HG03457 (cell line): ENCODE data around the gene STX1A.
"Not testable (repeated sequence)": the region's sequence is repeated elsewhere in the genome, so short reads cannot be mapped to it uniquely, and the experiment has no call there.

Source experiments
- ATAC-seq: cut with Tn5 transposase; IDR thresholded peaks from one replicate; pipeline ENCODE4 v1.9.1; 2021; ENCODE audit warnings: moderate number of reproducible peaks; ENCODE audit not compliant: unreplicated experiment

STX1A gene

GRCh38 chr7:73655309-73655708 lies 64.2 kb downstream of the STX1A start:
- ATAC-seq = not testable (repeated sequence)

- no peak for ATAC-seq
Observed at GRCh38 chr7:73652541-73652949, 66.9 kb downstream of the STX1A start.

- ATAC-seq = no peak
Observed at GRCh38 chr7:73650524-73650923, 68.9 kb downstream of the STX1A start.

GRCh38 chr7:73649576-73649975 lies 69.9 kb downstream of the STX1A start:
- ATAC-seq = no peak
